GM12878 (cell line): ENCODE data around the gene CMBL. TPM values are rescaled to one million over a fixed set of nuclear protein-coding genes. Genes with fewer than 3 reads are reported as not detected.

ENCODE experiments used
- BMI1 ChIP-seq: fragments of 450-650 bp; IDR thresholded peaks from 2 replicates; pipeline ENCODE4 v1.6.1; 2016; ENCODE audit warnings: mild to moderate bottlenecking, moderate library complexity, borderline replicate concordance
- IKZF2 ChIP-seq, 2 experiments: fragments of 450-650 bp; IDR thresholded peaks; 2 replicates each; pipeline ENCODE4 v1.6.1; 2017; ENCODE audit warnings: mild to moderate bottlenecking in 2 of 2, moderate library complexity in 2 of 2
- IRF5 ChIP-seq: fragments of 450-650 bp; IDR thresholded peaks from 2 replicates; pipeline ENCODE4 v1.6.1; 2017; ENCODE audit warnings: borderline replicate concordance
- JUND ChIP-seq: IDR thresholded peaks from 2 replicates; pipeline ENCODE4 v1.6.1; 2012; ENCODE audit warnings: low read depth, mild to moderate bottlenecking, low read length, improper control_type of control experiment, moderate library complexity
- KDM1A ChIP-seq: fragments of 200-600 bp; sonication (generic); IDR thresholded peaks from 2 replicates; pipeline ENCODE4 v1.6.1; 2016; ENCODE audit warnings: borderline replicate concordance
- MXI1 ChIP-seq: fragments of 150-350 bp; IDR thresholded peaks from 2 replicates; pipeline ENCODE4 v1.6.1; 2011; ENCODE audit warnings: low read depth, mild to moderate bottlenecking, inconsistent platforms, low read length, improper control_type of control experiment
- NFYA ChIP-seq: IDR thresholded peaks from 2 replicates; pipeline ENCODE4 v1.6.1; 2011; ENCODE audit warnings: low read depth, mild to moderate bottlenecking, low read length, improper control_type of control experiment, borderline replicate concordance
- NKRF ChIP-seq: fragments of 450-650 bp; conservative IDR thresholded peaks from 2 replicates; pipeline ENCODE4 v1.6.1; 2017; ENCODE audit warnings: mild to moderate bottlenecking, moderate library complexity
- NRF1 ChIP-seq: conservative IDR thresholded peaks from 2 replicates; pipeline ENCODE4 v1.6.1; 2011; ENCODE audit warnings: mild to moderate bottlenecking, low read depth, low read length, improper control_type of control experiment
- SREBF1 ChIP-seq: IDR thresholded peaks from 2 replicates; pipeline ENCODE4 v1.6.1; 2012; ENCODE audit warnings: mild to moderate bottlenecking, low read length
- TCF12 ChIP-seq: IDR thresholded peaks from 2 replicates; pipeline ENCODE4 v1.6.1; 2011; ENCODE audit warnings: low read depth, mild to moderate bottlenecking, low read length
- ZBTB33 ChIP-seq: fragments of 450-650 bp; IDR thresholded peaks from 2 replicates; pipeline ENCODE4 v1.6.1; 2017; ENCODE audit warnings: mild to moderate bottlenecking
- ZBTB40 ChIP-seq: fragments of 450-650 bp; IDR thresholded peaks from 2 replicates; pipeline ENCODE4 v1.6.1; 2016; ENCODE audit warnings: mild to moderate bottlenecking, moderate library complexity, borderline replicate concordance
- ZNF217 ChIP-seq: fragments of 450-650 bp; IDR thresholded peaks from 2 replicates; pipeline ENCODE4 v1.6.1; 2017; ENCODE audit warnings: antibody characterized with exemption, mild to moderate bottlenecking
- ZNF687 ChIP-seq: fragments of 450-650 bp; IDR thresholded peaks from 2 replicates; pipeline ENCODE4 v1.6.1; 2017; ENCODE audit warnings: mild to moderate bottlenecking, moderate library complexity
- polyA plus RNA-seq, 11 experiments: library from polyadenylated mRNA; depleted of rRNA in 4 of 11; unstranded in 6 of 11; stranded (reverse) in 5 of 11; fragments of >200 nt; fragmentation: Nextera tagmentation in 4 of 11; fragmentation: Illumina TruSeq in 1 of 11; extraction: Ambion mirVana in 4 of 11; extraction: Trizol in 1 of 11; gene quantifications; 1 replicate in 1 of 11; 2 replicates in 10 of 11; pipeline versions ENCODE4 v1.2.1 to v1.2.3, GENCODE V29; 2011 to 2016; ENCODE audit warnings: inconsistent platforms in 2 of 11, missing spikeins in 2 of 11, low read depth in 1 of 11
- total RNA-seq, 4 experiments: library from RNA; depleted of rRNA in 3 of 4; stranded (reverse); fragments of >200 nt in 3 of 4; fragmentation: Illumina TruSeq in 1 of 4; extraction: Trizol in 1 of 4; gene quantifications; 2 replicates each; pipeline versions ENCODE4 v1.2.1 to v1.2.3, GENCODE V29; 2013 to 2021

The CMBL gene
- total and polyA plus RNA-seq, 10 of the 15 experiments (the other 5 are each of a cell fraction or from before 2014, with no cell fraction given): 1.8 to 15.6 (median 7.5) TPM

GRCh38 chr5:10355071-10355889, 47.6 kb upstream of the CMBL start (continued):
- TF ChIP-seq IRF5 (no peak), ZBTB40 (0 out of 2 replicates have a peak, but pooled peaks have one; percentile 5), ZNF687 (no peak), TCF12 (0 out of 2 replicates have a peak, but pooled peaks have one; percentile 56), ZNF217 (no peak), KDM1A (no peak), NRF1 (no peak), JUND (no peak), ZBTB33 (no peak), SREBF1 (no peak), BMI1 (no peak), NFYA (no peak), IKZF2 (IDR thresholded peaks at IDR 0.05) (peak in 1 of 2 experiments; percentile 44; a peak in 2 of 4 replicates), NKRF (0 out of 2 replicates have a peak, but pooled peaks have one; percentile 29), MXI1 (peak; percentile 53; the same call in 1 of the 2 replicates)
